Amniotic epithelial cell (primary cell): Measurements from ENCODE around the gene WDR6.

Experiments
- DNase-seq: peaks from one replicate; pipeline ENCODE4 v3.0.0-alpha.2; 2010; ENCODE audit warnings: low read depth

The WDR6 gene

GRCh38 chr3:49029563-49029884 lies 22.3 kb downstream of the WDR6 start:
- no peak for DNase-seq

- no peak for DNase-seq
These were observed 23.1 kb downstream of the WDR6 start for GRCh38 chr3:49030321-49030720.

- peak; percentile 68 for DNase-seq
These were observed 25.6 kb downstream of the WDR6 start for GRCh38 chr3:49032646-49033304.

- DNase-seq, result no peak
These were observed 27.5 kb downstream of the WDR6 start for GRCh38 chr3:49034650-49035049.

- DNase-seq, result no peak
These were observed 28.1 kb downstream of the WDR6 start for GRCh38 chr3:49035281-49035680.

- no peak for DNase-seq
These were observed 46.4 kb downstream of the WDR6 start for GRCh38 chr3:49053543-49053942.

- DNase-seq, result no peak
These were observed 47.2 kb downstream of the WDR6 start for GRCh38 chr3:49054344-49054862.

GRCh38 chr3:49057268-49057667 lies 50.1 kb downstream of the WDR6 start:
- DNase-seq, result no peak

GRCh38 chr3:49058011-49058410 lies 50.8 kb downstream of the WDR6 start:
- DNase-seq, result peak; percentile 34
